GOT3 (cell line): ENCODE measurements around the gene RASA3.
A peak's percentile ranks its signal among the peaks of the same experiment; 100 is the strongest.
"Not testable (repeated sequence)": the region's sequence is repeated elsewhere in the genome, so short reads cannot be mapped to it uniquely, and the experiment has no call there.

Source experiments
- DNase-seq: peaks from one replicate; lab custom pipeline; 2025; ENCODE audit warnings: mixed read lengths; lab: John Stamatoyannopoulos, UW

Gene RASA3

GRCh38 chr13:114142137-114142550 lies 9.7 kb upstream of the RASA3 start:
- no peak for DNase-seq

GRCh38 chr13:114141261-114141996 lies 9.0 kb upstream of the RASA3 start:
- no peak for DNase-seq

- no peak for DNase-seq
Observed at GRCh38 chr13:114140906-114141250, 8.5 kb upstream of the RASA3 start.

GRCh38 chr13:114140131-114140905 lies 7.9 kb upstream of the RASA3 start:
- no peak for DNase-seq

- DNase-seq = no peak
Observed at GRCh38 chr13:114136576-114136975, 4.2 kb upstream of the RASA3 start.

GRCh38 chr13:114135731-114136171 lies 3.3 kb upstream of the RASA3 start:
- no peak for DNase-seq

- no peak for DNase-seq
Observed at GRCh38 chr13:114134944-114135610, 2.7 kb upstream of the RASA3 start.

- DNase-seq = no peak
Observed at GRCh38 chr13:114134111-114134943, 1.9 kb upstream of the RASA3 start.

GRCh38 chr13:114133552-114133951 lies 1.1 kb upstream of the RASA3 start:
- DNase-seq = not testable (repeated sequence)

GRCh38 chr13:114133126-114133525 lies 703 bp upstream of the RASA3 start:
- not testable (repeated sequence) for DNase-seq

- no peak for DNase-seq
Observed at GRCh38 chr13:114131583-114132418, 622 bp downstream of the RASA3 start.

GRCh38 chr13:114130837-114131582 lies 1.4 kb downstream of the RASA3 start:
- DNase-seq = no peak

GRCh38 chr13:114130131-114130836 lies 2.1 kb downstream of the RASA3 start:
- DNase-seq = no peak

- no peak for DNase-seq
Observed at GRCh38 chr13:114129649-114130062, 2.8 kb downstream of the RASA3 start.

GRCh38 chr13:114128624-114129522 lies 3.5 kb downstream of the RASA3 start:
- DNase-seq = peak; percentile 36

GRCh38 chr13:114128348-114128623 lies 4.1 kb downstream of the RASA3 start:
- DNase-seq = no peak

- no peak for DNase-seq
Observed at GRCh38 chr13:114127473-114128347, 4.7 kb downstream of the RASA3 start.
